Measurements from ENCODE around the gene FUCA2.
A peak's percentile ranks its signal among the peaks of the same experiment; 100 is the strongest.
"Not testable (repeated sequence)": the region's sequence is repeated elsewhere in the genome, so short reads cannot be mapped to it uniquely, and the experiment has no call there.

The FUCA2 gene

DNA sequence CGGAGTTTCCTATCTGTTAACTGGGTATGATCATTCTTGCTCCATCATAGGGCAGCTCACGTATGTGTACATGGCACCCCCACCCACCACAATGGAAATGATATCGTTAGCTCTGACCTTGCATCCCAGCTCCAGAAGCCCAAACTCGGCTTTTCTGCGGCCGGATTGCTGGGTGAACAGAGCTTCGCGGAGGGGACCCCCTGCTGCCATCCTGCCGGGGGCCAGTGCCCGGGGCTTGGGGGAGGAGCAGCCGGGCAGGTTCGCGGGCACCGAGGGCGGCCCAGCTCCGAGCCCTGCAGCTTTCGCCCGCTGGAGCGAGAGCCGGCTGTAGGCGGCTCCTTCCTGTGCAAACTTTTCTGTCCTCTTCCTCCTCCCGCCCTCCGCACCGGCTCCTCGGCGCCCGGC is 24.9 kb upstream of the FUCA2 start:
- DNase-seq, result peak; percentile 22

DNA sequence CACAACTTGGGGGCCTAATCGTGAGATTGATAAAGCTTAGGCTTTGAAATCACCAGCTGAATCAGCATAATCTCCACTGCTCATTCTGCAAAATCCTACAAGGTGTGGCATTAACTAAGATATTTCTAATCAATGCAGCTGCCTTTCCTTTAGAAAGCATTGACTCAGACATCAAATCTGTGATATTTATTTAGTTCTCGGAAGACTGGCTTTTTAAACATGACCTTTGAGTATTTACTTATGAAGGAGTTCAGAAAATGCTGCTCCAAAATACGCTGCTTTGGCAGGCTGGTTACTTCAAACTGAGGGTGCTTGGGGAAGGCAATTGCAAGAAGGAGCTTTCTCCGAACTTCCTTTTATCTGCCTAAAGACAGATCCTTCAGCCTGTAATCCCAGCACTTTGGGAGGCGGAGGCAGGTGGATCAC is 23.7 kb upstream of the FUCA2 start:
- DNase-seq, result no peak

DNA sequence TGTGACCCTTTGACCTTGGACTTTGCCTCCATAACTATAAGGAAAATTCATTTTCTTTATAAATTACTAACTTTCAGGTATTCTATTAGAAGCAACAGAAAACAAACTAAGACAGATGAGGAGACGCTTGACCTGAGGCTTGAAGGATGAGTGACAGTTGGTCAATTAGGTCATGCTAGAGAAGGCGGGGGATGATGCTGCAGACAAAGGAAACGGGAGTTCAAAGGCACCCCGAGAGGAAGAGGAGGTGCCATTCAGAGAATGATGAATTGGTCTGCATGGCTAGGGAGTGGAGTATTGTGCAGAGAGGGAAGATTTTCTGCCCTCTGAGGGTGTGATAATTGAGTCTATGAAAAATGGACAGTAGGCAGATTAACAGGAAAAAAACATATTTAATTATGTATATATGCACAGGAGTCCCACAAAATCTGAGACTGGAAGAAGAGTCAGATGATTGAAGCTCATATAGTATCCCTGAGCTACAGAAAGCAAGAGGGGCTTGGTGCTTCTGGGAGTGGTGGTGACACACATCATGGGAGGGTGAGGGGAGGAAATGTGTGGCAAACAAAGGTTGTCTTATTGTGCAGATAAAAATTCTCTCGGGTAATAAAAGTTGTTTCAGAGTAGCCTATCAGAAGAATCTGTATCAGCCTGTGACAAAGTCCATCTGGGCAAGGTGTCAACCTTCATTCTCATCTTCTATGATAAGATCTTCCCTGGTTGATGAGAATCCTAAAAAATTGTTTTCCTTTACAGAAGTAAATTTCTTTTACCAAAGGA is 20.4 kb upstream of the FUCA2 start:
- no peak for DNase-seq

DNA sequence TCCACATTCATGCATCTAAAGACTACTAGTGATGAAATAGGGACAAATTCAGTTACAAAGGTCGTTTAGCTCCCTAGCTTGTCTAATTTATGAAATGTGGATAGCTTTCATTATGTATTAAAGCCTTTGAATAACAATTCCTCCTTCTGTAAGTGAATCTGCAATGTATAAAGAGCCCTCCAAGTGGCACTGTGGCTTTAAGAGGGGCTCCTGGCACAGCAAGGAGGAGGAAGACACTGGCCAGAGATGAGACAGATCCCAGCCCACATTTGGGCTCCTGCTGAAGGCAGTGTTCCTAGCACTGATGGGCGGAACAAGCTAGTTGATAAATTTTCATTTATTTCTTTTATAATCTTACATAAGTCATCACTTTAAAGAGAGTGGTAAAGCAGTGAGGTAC is 17.6 kb upstream of the FUCA2 start:
- peak; percentile 21 for DNase-seq

DNA sequence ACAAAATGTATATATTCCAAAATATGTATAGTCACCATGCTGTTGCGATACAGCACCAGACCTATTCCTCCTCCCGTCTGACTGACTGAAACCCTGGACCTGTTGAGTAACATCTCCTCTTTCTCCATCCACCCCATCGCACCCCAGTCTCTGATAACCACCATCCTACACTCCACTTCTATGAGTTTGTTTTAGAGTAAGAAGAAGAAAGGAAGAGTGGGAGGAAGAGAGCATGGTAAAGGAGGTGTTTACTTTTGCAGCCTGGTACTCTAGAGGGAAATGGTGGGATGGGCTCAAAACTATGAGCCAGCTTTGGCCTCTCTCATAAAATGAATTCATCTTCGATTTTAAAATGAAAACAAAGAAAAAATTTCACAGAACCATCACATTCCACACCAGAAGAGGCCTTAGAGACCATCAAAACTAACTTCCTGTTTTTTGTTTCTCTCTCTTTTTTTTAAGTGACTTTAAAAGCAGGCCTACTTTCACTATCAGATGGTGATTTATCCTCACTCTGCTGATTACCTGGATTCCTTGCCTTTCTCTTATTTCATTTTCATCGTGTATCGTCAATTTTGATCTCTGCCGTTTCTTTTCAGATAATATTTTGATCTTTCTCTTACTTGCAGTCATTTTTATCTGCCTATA is 16.8 kb upstream of the FUCA2 start:
- DNase-seq, result no peak

DNA sequence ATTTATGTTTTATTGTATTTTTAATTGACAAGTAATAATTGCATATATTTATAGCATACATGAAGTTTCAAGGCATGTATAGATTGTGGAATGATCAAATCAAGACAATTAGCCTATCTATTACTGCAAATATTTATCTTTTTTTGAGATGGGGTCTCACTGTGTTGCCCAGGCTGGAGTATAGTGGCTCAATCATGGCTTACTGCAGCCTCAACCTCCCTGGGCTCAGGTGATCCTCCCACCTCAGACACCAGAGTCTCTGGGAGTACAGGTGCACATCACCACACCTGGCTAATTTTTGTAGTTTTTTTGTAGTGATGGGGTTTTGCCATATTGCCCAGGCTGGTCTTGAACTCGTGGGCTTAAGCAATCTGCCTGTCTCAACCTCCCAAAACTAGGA is 16.2 kb upstream of the FUCA2 start:
- no peak for DNase-seq

DNA sequence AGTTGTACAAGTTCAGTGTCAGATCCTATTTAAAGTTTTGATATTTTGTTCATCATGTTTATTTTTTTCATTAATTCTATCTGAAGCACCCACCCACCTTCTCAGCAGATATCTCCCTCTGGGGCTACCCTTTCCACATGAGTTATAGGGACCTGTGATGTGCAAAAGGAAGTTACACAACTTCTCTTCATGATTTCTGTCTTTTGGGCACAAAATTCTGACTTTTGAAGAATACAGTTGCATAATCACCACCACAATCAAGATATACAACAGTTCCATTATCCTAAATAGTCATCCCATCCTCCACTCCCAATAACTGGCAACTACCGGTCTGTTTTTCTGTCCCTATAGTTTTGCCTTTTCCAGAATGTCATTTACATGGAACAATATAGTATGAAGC is 13.8 kb upstream of the FUCA2 start:
- DNase-seq, result no peak

DNA sequence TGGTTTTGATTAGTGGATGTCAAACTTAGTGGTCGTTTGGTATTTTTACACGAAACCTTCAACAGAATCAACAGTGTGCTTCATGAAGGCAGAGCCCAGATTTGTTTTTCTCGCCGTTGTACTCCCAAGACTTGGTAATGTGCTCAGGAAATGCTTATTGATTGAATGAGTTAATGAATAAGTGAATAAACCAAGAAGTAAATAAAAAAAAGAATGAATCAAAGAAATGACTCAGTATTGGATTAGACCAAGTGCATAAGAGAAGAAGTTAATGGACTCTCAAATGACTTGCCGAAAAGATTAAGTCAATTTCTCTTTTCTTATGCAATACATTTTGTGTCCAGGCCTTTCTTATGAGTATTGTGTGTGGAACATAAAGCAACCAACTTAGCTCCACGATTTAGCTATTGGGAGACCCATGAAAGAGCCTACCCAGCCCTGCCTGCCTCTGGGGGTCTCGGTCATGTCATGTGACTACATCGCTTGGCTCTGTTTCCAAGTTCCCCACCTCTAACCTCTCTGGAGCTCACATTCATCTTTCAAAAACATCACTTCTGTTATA is 10.6 kb upstream of the FUCA2 start:
- no peak for DNase-seq

DNA sequence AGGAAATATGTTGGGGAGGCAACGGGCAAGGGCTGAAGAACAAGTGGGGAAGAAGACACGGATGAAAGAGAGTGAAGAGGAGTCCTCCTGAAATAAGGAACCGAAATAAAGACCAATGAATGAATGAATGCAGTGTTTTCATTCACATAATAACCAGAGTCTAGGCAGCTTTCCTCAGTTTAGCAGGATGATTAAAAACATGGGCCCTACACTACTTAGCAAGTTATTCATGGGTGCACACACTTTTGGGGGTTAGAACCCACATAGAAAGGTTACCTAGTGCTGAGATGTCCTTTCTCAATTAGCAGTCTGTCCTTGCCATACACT is 5.9 kb upstream of the FUCA2 start:
- no peak for DNase-seq

DNA sequence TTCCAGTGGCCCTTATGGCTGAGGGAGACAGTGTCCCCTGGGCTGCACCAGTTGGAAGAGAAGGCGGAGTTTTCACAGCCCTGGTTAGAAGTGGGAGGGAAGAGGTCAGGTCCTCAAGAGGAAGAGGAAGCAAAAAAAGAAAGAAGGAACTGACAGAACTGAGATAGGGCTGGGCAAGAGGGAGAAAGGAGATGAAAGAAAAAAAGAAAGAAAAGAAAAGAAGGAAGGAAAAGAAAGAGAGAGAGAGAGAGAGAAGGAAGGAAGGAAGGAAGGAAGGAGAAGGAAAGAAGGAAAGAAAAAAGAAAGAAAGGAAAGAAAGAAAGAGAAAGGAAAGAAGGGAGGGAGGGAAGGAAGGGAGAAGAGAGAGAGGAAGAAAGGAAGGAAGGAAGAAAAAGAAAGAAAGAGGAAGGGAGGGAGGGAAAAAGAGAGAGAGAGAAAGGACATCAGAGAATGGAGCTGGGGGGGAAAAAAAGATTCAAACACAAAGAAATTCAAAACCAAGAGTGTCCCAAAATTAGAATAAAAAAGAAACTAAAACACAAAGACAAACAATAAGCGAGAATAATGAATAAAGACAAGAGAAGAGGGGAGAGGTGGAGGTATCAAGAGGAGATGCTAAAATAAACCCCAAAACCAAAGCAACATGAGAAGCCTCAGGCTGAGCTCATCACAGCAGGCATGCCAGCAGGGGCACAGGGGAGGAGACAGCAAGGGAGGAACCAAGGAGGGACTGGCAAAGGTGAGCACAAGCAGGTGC is 5.3 kb upstream of the FUCA2 start:
- no peak for DNase-seq

DNA sequence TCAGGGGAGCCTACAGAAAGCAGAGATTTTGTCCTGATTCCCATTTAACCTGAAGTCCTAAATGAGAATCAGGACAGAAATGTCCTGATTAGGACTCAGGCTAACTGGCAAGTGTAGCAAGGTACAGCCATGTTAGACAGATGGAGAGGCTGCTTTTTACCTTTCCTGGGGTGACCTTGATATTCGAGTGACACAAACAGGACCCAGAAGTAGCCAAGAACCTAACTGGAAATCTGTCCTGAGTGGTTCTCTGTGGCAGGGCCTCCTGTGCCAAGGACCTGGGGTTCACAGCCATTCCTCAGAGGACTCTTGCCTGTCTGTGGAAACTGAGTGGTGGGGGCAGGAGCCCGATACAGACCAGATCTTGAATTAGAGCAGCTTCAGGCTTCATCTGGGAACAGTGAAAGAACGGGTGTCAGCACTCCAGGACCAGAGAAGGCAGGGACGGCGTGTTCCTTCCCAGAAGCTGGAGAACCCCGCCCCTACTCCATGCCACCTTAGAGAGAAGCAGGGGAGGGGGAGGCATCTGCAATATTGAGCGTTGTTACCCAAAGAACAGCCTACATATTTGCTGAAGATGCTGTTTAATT is 4.3 kb upstream of the FUCA2 start:
- no peak for DNase-seq

DNA sequence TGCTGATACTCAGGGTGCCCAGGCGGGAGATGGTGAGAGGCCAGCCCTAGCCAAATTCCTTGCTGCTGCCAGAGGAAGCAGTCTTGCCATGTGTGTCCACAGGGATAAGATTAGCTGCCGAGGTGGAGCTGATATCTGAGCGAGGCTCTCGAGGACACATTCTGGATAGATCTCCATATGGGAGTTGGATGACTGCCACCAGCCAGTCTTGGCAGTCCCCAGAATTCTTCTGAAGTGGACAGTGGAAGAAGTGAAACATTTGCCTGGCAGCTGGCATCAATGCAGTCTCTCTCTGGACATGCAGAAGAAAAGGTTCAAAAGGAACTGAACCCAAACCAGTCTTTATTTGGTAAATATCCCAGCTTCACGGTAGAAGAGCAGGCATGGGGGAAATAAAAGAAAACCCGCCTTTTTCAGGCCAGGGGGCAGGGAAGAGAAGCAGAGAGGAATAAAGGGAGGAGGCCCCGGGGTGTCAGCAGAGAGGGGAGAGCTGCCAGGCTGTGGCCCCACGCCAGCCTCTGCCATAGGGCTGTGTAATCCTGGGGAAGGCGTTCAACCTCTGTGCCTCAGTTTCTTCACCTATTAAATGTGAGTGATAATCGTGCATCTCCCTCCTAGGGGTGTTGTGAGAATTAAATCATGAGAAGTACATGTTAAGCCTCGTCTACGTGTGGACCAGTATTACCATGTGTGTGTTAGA is 3.7 kb upstream of the FUCA2 start:
- no peak for DNase-seq

DNA sequence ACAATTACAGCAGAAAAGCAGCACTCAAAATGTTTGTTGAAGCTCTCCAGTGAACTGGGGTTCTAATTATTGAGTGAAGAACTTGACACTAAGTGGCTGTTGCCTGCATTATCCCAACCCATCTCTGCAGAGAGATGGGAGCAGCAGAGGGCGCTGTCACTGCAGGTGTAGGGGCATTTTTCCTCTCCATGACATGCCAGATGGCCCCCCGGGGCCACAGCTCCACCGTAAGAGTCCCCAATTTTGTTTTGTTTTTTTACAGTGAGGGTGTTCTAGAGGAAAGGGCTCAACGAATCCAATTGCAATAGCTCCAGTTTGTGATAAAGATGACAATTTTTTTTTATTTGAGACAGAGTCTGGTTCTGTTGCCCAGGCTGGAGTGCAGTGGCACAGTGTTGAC is 1.9 kb upstream of the FUCA2 start:
- no peak for DNase-seq

DNA sequence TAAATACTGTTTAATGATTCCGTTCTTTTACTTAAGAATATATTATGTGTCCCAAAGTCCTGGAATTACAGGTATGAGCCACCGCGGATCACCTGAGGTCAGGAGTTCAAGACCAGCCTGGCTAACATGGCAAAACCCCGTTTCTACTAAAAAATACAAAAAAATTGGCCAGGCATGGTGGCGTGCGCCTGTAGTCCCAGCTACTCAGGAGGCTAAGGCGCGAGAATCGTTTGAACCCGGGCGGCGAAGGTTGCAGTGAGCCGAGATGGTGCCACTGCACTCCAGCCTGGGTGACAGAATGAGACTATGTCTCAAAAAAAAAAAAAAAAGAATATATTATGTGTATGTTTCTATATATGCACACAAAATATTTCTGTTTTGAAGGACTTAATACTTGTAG is 1.2 kb downstream of the FUCA2 start:
- DNase-seq, result not testable (repeated sequence)

DNA sequence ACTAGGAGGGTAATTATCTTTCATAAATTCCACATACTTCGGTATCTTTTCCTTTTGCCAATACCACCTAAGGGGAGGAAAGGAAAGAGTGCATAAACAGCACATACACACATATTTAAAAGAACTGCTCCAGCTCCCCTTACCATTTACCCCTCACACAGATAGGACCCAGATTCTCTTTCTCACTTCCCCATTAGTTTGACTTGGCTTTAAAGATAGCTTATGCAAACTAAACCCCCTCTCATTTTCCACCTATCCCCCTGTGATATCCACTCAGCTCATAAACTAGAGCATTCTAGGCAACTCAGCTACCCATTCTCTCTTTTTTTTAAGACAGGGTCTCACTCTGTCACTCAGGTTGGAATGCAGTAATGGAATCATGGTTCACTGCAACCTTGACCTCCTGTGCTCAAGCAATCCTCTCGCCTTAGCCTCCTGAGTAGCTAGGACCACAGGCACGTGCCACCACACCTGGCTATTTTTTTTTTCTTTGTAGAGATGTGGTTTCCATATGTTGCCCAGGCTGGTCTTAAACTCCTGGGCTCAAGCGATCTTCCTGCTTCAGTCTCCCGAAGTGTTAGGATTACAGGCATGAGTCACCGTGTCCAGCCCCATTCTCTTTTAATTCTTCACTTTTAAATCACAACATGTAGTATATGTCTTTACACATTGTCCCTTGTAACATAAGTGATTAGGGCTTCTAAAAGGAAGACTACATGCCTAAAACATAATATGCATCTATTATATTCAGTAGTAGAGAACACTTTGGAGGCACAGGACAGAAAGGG is 4.0 kb downstream of the FUCA2 start:
- no peak for DNase-seq

DNA sequence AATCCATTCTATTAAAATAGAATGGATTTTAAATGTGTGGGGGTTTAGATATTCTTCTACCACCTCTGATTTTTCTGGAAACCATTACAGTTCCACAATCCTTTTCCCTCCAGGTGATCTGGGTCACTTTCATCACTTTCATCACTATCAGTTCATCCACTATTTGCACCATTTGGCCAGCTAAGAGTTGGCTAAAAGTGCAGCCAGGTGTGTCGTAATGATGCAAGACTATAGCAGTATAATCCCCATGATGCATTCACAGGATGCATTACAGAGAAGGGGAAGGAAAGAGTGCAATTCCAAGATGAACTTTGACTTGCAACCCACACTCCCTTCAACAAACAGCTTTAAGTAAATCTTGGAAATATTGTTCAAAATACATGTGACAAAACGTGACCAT is 4.9 kb downstream of the FUCA2 start:
- DNase-seq, result no peak

DNA sequence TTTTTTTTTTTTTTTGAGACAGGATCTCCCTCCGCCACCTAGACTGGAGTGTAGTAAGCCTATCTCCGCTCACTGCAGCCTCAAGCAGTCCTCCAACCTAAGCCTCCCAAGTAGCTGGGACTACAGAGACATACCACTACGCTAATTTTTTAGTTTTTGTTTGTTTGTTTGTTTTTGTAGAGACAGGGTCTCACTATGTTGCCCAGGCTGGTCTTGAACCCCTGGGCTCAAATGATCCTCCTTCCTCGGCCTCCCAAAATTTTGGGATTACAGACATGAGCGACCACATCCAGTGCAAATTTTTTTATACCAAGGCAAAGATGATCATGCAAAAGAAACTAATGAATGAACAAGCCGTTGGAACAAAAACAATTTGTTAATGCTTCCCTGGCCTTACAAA is 5.3 kb downstream of the FUCA2 start:
- no peak for DNase-seq

DNA sequence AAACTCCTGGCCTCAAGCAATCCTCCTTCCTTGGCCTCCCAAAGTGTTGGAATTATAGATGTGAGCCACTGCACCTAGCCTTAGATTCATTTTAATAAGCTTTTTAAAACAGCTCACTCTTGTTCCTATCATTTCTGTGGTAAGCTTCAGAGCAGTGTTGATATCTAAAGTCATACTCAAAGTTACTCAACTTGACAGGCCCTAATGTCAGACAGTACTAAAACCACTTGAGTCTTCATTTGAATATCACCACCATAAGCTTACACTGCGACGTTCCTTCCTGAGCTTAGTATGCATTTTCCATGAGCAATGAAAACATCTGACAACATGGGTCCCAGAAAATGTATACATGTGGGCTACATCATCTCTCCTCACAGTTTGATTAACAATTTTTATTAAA is 6.0 kb downstream of the FUCA2 start:
- no peak for DNase-seq

DNA sequence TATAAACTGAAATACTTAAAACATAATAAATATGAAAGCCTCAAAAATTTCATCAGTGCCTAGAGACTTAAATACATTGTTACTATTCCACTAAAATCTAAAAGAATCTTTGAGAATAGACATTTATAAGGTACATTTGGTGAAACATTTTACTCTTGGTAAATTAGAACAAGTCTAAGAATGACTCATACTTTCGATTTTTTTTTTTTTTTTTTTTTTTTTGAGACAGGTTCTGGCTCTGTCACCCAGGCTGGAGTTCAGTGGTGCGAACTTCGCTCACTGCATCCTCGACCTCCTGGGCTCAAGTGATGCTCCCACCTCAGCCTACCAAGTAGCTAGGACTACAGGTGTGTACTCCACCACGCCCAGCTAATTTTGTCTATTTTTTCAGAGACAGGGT is 6.4 kb downstream of the FUCA2 start:
- DNase-seq, result no peak

DNA sequence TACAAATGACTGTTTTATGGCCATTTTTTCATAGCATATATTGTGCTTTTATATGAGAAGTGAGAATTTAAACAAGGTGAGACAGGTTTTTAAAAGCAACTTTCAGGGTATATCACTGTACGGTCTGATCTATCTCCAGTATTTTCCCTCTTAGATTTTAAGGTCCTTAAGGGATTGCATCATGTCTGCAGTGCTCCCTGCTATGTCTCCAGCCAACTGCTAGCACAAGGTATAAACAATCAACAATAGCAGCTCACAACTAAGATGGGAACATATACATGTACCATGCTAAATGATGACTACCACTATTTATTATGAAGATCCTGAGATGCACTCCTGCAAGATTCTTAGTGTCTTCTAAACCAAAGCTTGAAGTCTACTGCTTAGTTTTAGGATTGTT is 7.2 kb downstream of the FUCA2 start:
- DNase-seq, result no peak

DNA sequence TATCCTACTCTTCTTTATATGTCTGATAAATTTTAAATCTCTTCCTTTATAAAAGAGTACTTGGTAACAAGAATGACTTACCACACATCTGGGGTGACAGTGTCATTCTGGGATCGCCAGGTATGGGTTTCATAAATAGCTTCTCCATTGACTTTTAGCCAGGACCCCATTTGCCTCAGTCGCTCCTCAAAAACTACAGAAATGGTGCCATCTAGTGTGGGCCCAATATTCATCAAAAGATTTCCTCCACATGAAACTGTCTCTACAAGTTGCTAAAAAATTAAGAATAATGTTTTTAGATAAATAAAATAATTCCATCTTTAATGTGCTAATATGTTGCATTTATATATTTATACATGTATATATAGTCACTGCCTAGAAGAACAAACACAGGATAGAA is 9.7 kb downstream of the FUCA2 start:
- no peak for DNase-seq

DNA sequence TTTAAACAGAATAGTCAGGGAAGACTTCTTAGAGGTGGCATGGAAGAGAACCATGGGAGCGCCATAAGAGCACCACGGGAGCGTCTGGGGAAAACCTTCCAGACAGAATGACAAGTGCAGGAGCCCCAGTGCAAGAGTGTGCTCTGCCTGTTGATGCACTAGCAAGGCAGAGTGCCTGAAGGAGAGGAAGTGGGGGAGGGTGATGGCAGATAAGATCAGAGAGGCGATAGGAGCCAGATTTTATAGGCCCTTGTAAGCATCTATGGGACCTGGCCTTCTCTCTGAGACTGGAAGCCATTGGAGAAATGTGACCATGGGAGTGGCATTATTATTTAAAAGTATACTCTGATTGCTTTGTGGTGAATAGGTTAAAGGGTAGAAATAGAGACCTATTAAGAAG is 13.1 kb downstream of the FUCA2 start:
- DNase-seq, result no peak

All from fibroblast of skin of right quadriceps (primary cell).